K562 (cell line): Measurements from ENCODE around the gene GYS1. TPM values are rescaled to one million over a fixed set of nuclear protein-coding genes. Genes with fewer than 3 reads are reported as not detected.

Experiments used
- ATAC-seq: fragments of 200-7000 bp; cut with Tn5 transposase; 3 replicates; pipeline ENCODE4 v1.9.1; 2020; ENCODE audit warnings: moderate library complexity
- BruUV-seq: library from RNA; stranded (reverse); fragments of 400-500 nt; replicated peaks from 2 replicates; lab custom pipeline; 2021; lab: Mats Ljungman, UMichigan
- CTCF ChIA-PET: fragments of 300-600 bp; formaldehyde crosslinking; extraction: SDS; loops from one replicate; lab custom pipeline; 2021; ENCODE audit warnings: low intra/inter-chr PET ratio; lab: Yijun Ruan, JAX
- POLR2A ChIA-PET: fragments of 300-600, 350-650 bp; sonication (Branson Sonifier 250); formaldehyde crosslinking; extraction: SDS; loops from one replicate; lab custom pipeline; 2021; ENCODE audit warnings: antibody characterized with exemption, inconsistent platforms; lab: Yijun Ruan, JAX
- DNase-seq, 4 experiments: peaks; one replicate each; pipeline versions ENCODE4 v3.0.0 to v3.0.0-alpha.2; 2011 to 2018; ENCODE audit warnings: low spot score in 3 of 4, mixed read lengths in 3 of 4; ENCODE audit errors: extremely low read depth in 1 of 4
- FAIRE-seq: peaks from 2 replicates; lab custom pipeline; 2011; peaks lifted over from hg19 to GRCh38; lab: Jason Lieb, UNC
- H2AFZ ChIP-seq: 2 replicates; pipeline ENCODE4 v1.6.0; 2011; ENCODE audit warnings: low read depth, low read length, control low read depth, inconsistent platforms
- H3K27ac ChIP-seq: fragments of 200-600 bp; 3 replicates; pipeline ENCODE4 v1.8.0; 2011; ENCODE audit warnings: low read depth, mild to moderate bottlenecking, control low read depth, inconsistent platforms, low read length, moderate library complexity, mixed read lengths; ENCODE audit errors: extremely low read depth
- H3K27me3 ChIP-seq, 2 experiments: fragments of 300-600 bp in 1 of 2; 2 replicates in 1 of 2; 3 replicates in 1 of 2; pipeline versions ENCODE4 v1.6.0 to v1.8.0; 2011; ENCODE audit warnings: inconsistent platforms in 2 of 2, low read length in 2 of 2, mild to moderate bottlenecking in 1 of 2, mixed read lengths in 1 of 2, moderate library complexity in 1 of 2; ENCODE audit not compliant: control insufficient read depth in 2 of 2, insufficient read depth in 2 of 2
- H3K36me3 ChIP-seq: fragments of 300-600 bp; 3 replicates; pipeline ENCODE4 v1.8.0; 2011; ENCODE audit warnings: mild to moderate bottlenecking, low read length, inconsistent platforms; ENCODE audit not compliant: control insufficient read depth, insufficient read depth
- H3K4me1 ChIP-seq, 2 experiments: fragments of 200-600 bp in 1 of 2; replicated peaks in 1 of 2; 2 replicates in 1 of 2; 3 replicates in 1 of 2; pipeline versions ENCODE4 v1.5.1 to v1.8.0; 2011; ENCODE audit warnings: inconsistent platforms in 2 of 2, low read length in 2 of 2, mild to moderate bottlenecking in 1 of 2, mixed read lengths in 1 of 2, moderate library complexity in 1 of 2; ENCODE audit not compliant: control insufficient read depth in 2 of 2, insufficient read depth in 2 of 2
- H3K4me2 ChIP-seq: 2 replicates; pipeline ENCODE4 v1.6.1; 2011; ENCODE audit warnings: low read length, control low read depth, inconsistent platforms, mixed read lengths; ENCODE audit not compliant: insufficient read depth
- H3K4me3 ChIP-seq: fragments of 200-600 bp; sonication (generic), shearing (Covaris generic); 2 replicates; pipeline ENCODE4 v1.5.1; 2016; ENCODE audit warnings: control low read depth, inconsistent platforms
- H3K79me2 ChIP-seq: fragments of 200-600 bp; 3 replicates; pipeline ENCODE4 v1.8.0; 2011; ENCODE audit warnings: low read length, inconsistent platforms; ENCODE audit not compliant: control insufficient read depth, insufficient read depth
- H3K9ac ChIP-seq, 2 experiments: 2 replicates each; pipeline versions ENCODE4 v1.6.0 to v1.6.1; 2011; ENCODE audit warnings: low read depth in 2 of 2, low read length in 2 of 2, control low read depth in 1 of 2, inconsistent platforms in 1 of 2, mild to moderate bottlenecking in 1 of 2, mixed read lengths in 1 of 2; ENCODE audit not compliant: insufficient read depth in 1 of 2
- H3K9me1 ChIP-seq: one replicate; pipeline ENCODE4 v1.6.0; 2011; ENCODE audit warnings: inconsistent platforms, mild to moderate bottlenecking, low read length, moderate library complexity; ENCODE audit not compliant: control insufficient read depth, insufficient read depth
- H3K9me3 ChIP-seq: replicated peaks from 2 replicates; pipeline ENCODE4 v1.5.1; 2011; ENCODE audit warnings: low read depth, low read length, inconsistent platforms; ENCODE audit not compliant: control insufficient read depth, insufficient read depth
- H4K20me1 ChIP-seq: replicated peaks from 2 replicates; pipeline ENCODE4 v1.6.1; 2011; ENCODE audit warnings: low read length, inconsistent platforms, mixed read lengths; ENCODE audit not compliant: control insufficient read depth, insufficient read depth
- CGGBP1 ChIP-seq: fragments of 250-450 bp; sonication (Bioruptor Pico); IDR thresholded peaks from 2 replicates; pipeline ENCODE4 v1.9.0; 2021; ENCODE audit warnings: mild to moderate bottlenecking
- CHCHD3 ChIP-seq: fragments of 250-450 bp; sonication (Bioruptor Pico); IDR thresholded peaks from 2 replicates; pipeline ENCODE4 v2.1.2; 2022; ENCODE audit warnings: mild to moderate bottlenecking
- MIER1 ChIP-seq: fragments of 450-650 bp; IDR thresholded peaks from 2 replicates; pipeline ENCODE4 v1.6.1; 2016; ENCODE audit warnings: antibody characterized with exemption, mild to moderate bottlenecking, low read depth
- MTA2 ChIP-seq: fragments of 450-650 bp; IDR thresholded peaks from 2 replicates; pipeline ENCODE4 v1.6.1; 2016; ENCODE audit warnings: low read depth
- NR1H2 ChIP-seq: sonication (generic); formaldehyde crosslinking; IDR thresholded peaks from 2 replicates; pipeline ENCODE4 v1.4.0; 2020; ENCODE audit warnings: mild to moderate bottlenecking, missing genetic modification reagents
- POLR2G ChIP-seq: fragments of 200-400 bp; formaldehyde crosslinking; IDR thresholded peaks from 2 replicates; pipeline ENCODE4 v1.6.1; 2017; ENCODE audit warnings: low read depth, mild to moderate bottlenecking, antibody characterized with exemption, low read length, moderate library complexity
- RBFOX2 ChIP-seq: fragments of 200-400 bp; formaldehyde crosslinking; IDR thresholded peaks from 2 replicates; pipeline ENCODE4 v1.6.1; 2017; ENCODE audit warnings: low read depth, mild to moderate bottlenecking, low read length, moderate library complexity
- RBM22 ChIP-seq: fragments of 200-400 bp; formaldehyde crosslinking; IDR thresholded peaks from 2 replicates; pipeline ENCODE4 v1.6.1; 2018; ENCODE audit warnings: low read length, low read depth; ENCODE audit not compliant: poor library complexity, severe bottlenecking
- SMAD4 ChIP-seq: fragments of 250-450 bp; sonication (Bioruptor Pico); conservative IDR thresholded peaks from 2 replicates; pipeline ENCODE4 v1.8.0; 2021; ENCODE audit warnings: inconsistent platforms, mild to moderate bottlenecking, moderate library complexity
- SUPT5H ChIP-seq: fragments of 450-650 bp; IDR thresholded peaks from 2 replicates; pipeline ENCODE4 v1.6.1; 2016
- TARDBP ChIP-seq: fragments of 450-650 bp; IDR thresholded peaks from 2 replicates; pipeline ENCODE4 v1.6.1; 2016
- ZNF445 ChIP-seq: fragments of 250-450 bp; sonication (Bioruptor Pico); IDR thresholded peaks from 2 replicates; pipeline ENCODE4 v1.4.0; 2020; ENCODE audit warnings: low read depth, mild to moderate bottlenecking, moderate library complexity
- WGBS: fragments of 100-300 bp; shearing (Covaris generic); methylation state at CpG from one replicate; pipeline ENCODE4 v1.1.6; 2016; ENCODE audit warnings: low coverage, mixed read lengths; ENCODE audit not compliant: insufficient coverage; ENCODE audit errors: missing lambda C conversion rate; 5-methylcytosine and 5-hydroxymethylcytosine counted together
- in situ Hi-C: fragments of 300-500 bp; cut with MboI; formaldehyde crosslinking; loops from 4 replicates; pipeline ENCODE4 v1.15.0; 2018; ENCODE audit warnings: inconsistent platforms, mixed read lengths
- intact Hi-C: fragments of 100-400 bp; cut with micrococcal nuclease; formaldehyde crosslinking; loops from 2 replicates; pipeline ENCODE4 v1.14.2; 2022
- polyA plus RNA-seq, 8 experiments: library from polyadenylated mRNA; depleted of rRNA in 4 of 8; stranded (reverse) in 5 of 8; unstranded in 3 of 8; fragments of >200 nt; fragmentation: Nextera tagmentation in 2 of 8; fragmentation: Illumina TruSeq in 1 of 8; extraction: Ambion mirVana in 2 of 8; extraction: Trizol in 1 of 8; gene quantifications; 2 replicates each; pipeline versions ENCODE4 v1.2.1 to v1.2.3, GENCODE V29; 2011 to 2014; ENCODE audit warnings: inconsistent platforms in 1 of 8, missing spikeins in 1 of 8
- total RNA-seq, 7 experiments: library from RNA; depleted of rRNA in 6 of 7; stranded (reverse); fragments of >200 nt in 6 of 7; fragmentation: Illumina TruSeq in 2 of 7; extraction: Trizol in 2 of 7; gene quantifications; 2 replicates each; pipeline versions ENCODE4 v1.2.1 to v1.2.3, GENCODE V29; 2011 to 2021; ENCODE audit warnings: low replicate concordance in 1 of 7

The GYS1 gene
- total and polyA plus RNA-seq, 9 of the 15 experiments (the other 6 are each of a cell fraction or from before 2014, with no cell fraction given) = 1.9 to 31.1 (median 15.2) TPM

GRCh38 chr19:48922548-48923490 is 70.3 kb downstream of the GYS1 start:
- Histone ChIP-seq H3K9me1 (no peaks in the 10 kb centered on the region), H3K79me2 (no peaks in the 10 kb centered on the region), H3K27me3 (no peaks in the 10 kb centered on the region), H3K9me3 (no peaks in the 10 kb centered on the region), H3K9ac (no peak overlapping the region), H3K4me3 (no peak overlapping the region), H3K4me1 (peaks cover 10 to 16% of the 10 kb centered on the region in 2 experiments; a peak in 4 of 5 replicates), H4K20me1 (no peaks in the 10 kb centered on the region), H2AFZ (no peak overlapping the region), H3K27ac (no peak overlapping the region), H3K36me3 (peaks cover 55% of the 10 kb centered on the region; the same call in 2 of the 3 replicates), H3K4me2 (no peak overlapping the region)
- POLR2A ChIA-PET = interaction anchor here (1.0 to 3.5 kb wide), 3 partner anchors 10 to 48 kb away, joined by 3 to 19 read pairs (median 4); partner anchors contain the start of gene DHDH
- TSS peak; percentile 83 for BruUV-seq
- in situ Hi-C loops (no loop called here), intact Hi-C loops (no loop called here)
- TF ChIP-seq MTA2 (no peak), ZNF445 (CRISPR knock-in tag) (no peak), NR1H2 (CRISPR knock-in tag) (no peak), TARDBP (no peak), SUPT5H (peak; percentile 16; the same call in 1 of the 2 replicates), POLR2G (0 out of 2 replicates have a peak, but pooled peaks have one; percentile 36), MIER1 (no peak), CGGBP1 (CRISPR knock-in tag) (no peak), SMAD4 (CRISPR knock-in tag) (no peak), RBM22 (no peak), RBFOX2 (peak; percentile 46), CHCHD3 (CRISPR knock-in tag) (no peak)
- DNase-seq (no peak), FAIRE-seq (no peak), ATAC-seq (no peak)
- 88% methylated on average over 18 of the region's 18 CpGs for WGBS
- CTCF ChIA-PET = no interaction called here
